Ovary (tissue), 3 donors: ENCODE data around the gene BIN1.

Experiments
- EP300 ChIP-seq: sonication (generic); formaldehyde crosslinking; IDR thresholded peaks from one replicate; pipeline ENCODE4 v1.6.1; 2017; ENCODE audit warnings: antibody characterized with exemption
- POLR2A ChIP-seq: fragments of 450-650 bp; IDR thresholded peaks from one replicate; pipeline ENCODE4 v1.6.1; 2017; ENCODE audit warnings: antibody characterized with exemption, mild to moderate bottlenecking, moderate library complexity
- TF ChIP-seq, protein P1 (sequence below), 3 donors: fragments of 450-650 bp in 2 of 3; fragments of 200-600 bp in 1 of 3; IDR thresholded peaks; one replicate each; pipeline versions ENCODE4 v1.5.1 to v1.8.0; 2016 to 2022; ENCODE audit warnings: antibody characterized with exemption in 3 of 3, mild to moderate bottlenecking in 1 of 3
- donor health status: DM: no; HTN: no; CAD: no.

DNA sequence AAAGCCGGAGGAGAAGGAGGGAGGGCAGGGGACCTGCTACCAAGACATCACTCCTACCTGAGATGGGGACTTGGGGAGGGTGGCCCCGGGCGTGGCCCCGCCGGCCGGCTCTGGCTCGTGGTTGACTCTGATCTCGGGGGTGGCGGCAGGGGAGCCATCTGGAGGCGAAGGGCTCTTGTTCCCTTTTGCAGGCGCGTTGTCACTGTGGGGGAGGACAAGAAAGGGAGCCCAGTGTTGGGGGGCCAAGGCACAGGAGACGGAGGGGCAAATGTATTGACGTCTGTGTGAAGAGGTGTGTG is 48.1 kb downstream of the BIN1 start:
- TF ChIP-seq, protein P1, sequence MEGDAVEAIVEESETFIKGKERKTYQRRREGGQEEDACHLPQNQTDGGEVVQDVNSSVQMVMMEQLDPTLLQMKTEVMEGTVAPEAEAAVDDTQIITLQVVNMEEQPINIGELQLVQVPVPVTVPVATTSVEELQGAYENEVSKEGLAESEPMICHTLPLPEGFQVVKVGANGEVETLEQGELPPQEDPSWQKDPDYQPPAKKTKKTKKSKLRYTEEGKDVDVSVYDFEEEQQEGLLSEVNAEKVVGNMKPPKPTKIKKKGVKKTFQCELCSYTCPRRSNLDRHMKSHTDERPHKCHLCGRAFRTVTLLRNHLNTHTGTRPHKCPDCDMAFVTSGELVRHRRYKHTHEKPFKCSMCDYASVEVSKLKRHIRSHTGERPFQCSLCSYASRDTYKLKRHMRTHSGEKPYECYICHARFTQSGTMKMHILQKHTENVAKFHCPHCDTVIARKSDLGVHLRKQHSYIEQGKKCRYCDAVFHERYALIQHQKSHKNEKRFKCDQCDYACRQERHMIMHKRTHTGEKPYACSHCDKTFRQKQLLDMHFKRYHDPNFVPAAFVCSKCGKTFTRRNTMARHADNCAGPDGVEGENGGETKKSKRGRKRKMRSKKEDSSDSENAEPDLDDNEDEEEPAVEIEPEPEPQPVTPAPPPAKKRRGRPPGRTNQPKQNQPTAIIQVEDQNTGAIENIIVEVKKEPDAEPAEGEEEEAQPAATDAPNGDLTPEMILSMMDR (IDR thresholded peaks at IDR 0.05) = no peak
- no peak for TF ChIP-seq POLR2A
- no peak for TF ChIP-seq EP300
